ENCODE measurements around the gene STH.

STH gene

DNA sequence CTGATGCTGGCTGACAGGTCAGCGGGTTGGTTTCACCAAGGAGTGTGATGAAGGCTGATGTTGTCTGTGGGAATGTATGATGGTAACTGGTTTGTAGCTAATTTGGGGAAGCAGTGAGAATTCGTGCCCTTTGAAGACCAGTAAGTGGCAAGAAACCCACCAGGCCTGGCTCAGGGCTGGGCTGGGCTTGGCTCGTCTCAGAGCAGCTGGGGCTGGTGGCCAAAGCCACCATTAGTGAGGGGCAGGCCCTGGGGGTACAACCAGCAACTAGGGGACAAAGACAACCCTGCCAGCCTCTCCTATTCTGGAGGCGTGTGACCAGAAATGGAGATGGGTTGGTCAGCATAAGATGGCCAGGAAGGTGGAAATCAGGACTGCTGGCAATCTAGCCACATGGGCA lies 13.0 kb upstream of the STH start:
- TF ChIP-seq ISL1 (CRISPR knock-in tag; IDR thresholded peaks at IDR 0.05) (no peak), ESRRG (CRISPR knock-in tag; IDR thresholded peaks at IDR 0.05) (no peak), TOX (CRISPR knock-in tag; IDR thresholded peaks at IDR 0.05; ENCODE audit: borderline replicate concordance) (no peak), GLIS3 (CRISPR knock-in tag; IDR thresholded peaks at IDR 0.05) (no peak), ZFP3 (CRISPR knock-in tag; IDR thresholded peaks at IDR 0.05) (no peak), TCF4 (CRISPR knock-in tag; IDR thresholded peaks at IDR 0.05; ENCODE audit: borderline replicate concordance) (no peak), PPARA (CRISPR knock-in tag; IDR thresholded peaks at IDR 0.05; ENCODE audit: borderline replicate concordance) (no peak), SNAI2 (CRISPR knock-in tag; IDR thresholded peaks at IDR 0.05) (no peak), ZNF8 (CRISPR knock-in tag; IDR thresholded peaks at IDR 0.05) (no peak), OSR1 (CRISPR knock-in tag; IDR thresholded peaks at IDR 0.05) (no peak)
- TF ChIP-seq, protein P1, sequence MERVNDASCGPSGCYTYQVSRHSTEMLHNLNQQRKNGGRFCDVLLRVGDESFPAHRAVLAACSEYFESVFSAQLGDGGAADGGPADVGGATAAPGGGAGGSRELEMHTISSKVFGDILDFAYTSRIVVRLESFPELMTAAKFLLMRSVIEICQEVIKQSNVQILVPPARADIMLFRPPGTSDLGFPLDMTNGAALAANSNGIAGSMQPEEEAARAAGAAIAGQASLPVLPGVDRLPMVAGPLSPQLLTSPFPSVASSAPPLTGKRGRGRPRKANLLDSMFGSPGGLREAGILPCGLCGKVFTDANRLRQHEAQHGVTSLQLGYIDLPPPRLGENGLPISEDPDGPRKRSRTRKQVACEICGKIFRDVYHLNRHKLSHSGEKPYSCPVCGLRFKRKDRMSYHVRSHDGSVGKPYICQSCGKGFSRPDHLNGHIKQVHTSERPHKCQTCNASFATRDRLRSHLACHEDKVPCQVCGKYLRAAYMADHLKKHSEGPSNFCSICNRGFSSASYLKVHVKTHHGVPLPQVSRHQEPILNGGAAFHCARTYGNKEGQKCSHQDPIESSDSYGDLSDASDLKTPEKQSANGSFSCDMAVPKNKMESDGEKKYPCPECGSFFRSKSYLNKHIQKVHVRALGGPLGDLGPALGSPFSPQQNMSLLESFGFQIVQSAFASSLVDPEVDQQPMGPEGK (CRISPR knock-in tag; IDR thresholded peaks at IDR 0.05; ENCODE audit: borderline replicate concordance) = no peak
- TF ChIP-seq, protein P2, sequence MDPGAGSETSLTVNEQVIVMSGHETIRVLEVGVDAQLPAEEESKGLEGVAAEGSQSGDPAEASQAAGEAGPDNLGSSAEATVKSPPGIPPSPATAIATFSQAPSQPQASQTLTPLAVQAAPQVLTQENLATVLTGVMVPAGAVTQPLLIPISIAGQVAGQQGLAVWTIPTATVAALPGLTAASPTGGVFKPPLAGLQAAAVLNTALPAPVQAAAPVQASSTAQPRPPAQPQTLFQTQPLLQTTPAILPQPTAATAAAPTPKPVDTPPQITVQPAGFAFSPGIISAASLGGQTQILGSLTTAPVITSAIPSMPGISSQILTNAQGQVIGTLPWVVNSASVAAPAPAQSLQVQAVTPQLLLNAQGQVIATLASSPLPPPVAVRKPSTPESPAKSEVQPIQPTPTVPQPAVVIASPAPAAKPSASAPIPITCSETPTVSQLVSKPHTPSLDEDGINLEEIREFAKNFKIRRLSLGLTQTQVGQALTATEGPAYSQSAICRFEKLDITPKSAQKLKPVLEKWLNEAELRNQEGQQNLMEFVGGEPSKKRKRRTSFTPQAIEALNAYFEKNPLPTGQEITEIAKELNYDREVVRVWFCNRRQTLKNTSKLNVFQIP (CRISPR knock-in tag; IDR thresholded peaks at IDR 0.05; ENCODE audit: borderline replicate concordance, low read depth) = no peak
- no peak for ATAC-seq

DNA sequence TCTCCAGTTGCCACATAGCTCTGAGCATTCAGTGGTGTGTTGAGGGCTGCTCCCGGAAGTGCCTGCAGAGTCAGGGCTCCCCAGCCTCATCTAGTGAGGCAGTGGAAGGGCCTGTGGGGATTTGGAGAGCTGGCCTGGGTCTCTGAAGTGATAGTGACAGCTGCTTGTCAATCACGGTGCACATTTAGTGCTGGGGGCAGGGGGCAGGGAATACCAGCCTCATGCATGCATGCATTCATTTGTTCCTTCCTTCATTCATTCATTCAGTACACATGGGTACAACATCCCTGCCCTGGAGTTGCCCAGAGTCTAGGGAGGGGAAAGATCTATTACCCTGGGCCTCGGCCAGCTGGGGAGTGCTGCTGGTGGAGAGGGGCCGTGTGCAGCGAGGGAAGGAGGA lies 11.3 kb upstream of the STH start:
- no peak for ATAC-seq

DNA sequence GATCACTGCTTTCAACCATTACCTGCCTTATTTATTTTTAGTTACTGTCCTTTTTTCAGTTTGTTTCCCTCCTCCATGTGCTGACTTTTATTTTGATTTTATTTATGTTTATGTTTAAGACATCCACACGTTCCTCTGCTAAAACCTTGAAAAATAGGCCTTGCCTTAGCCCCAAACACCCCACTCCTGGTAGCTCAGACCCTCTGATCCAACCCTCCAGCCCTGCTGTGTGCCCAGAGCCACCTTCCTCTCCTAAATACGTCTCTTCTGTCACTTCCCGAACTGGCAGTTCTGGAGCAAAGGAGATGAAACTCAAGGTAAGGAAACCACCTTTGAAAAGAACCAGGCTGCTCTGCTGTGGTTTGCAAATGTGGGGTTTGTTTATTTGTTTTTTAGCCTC lies 9.3 kb upstream of the STH start:
- no peak for ATAC-seq
- TF ChIP-seq GLIS3 (CRISPR knock-in tag; IDR thresholded peaks at IDR 0.05) (no peak), TOX (CRISPR knock-in tag; IDR thresholded peaks at IDR 0.05; ENCODE audit: borderline replicate concordance) (no peak), ZFP30 (CRISPR knock-in tag; IDR thresholded peaks at IDR 0.05) (no peak), ZFP3 (CRISPR knock-in tag; IDR thresholded peaks at IDR 0.05) (no peak), RARB (CRISPR knock-in tag; IDR thresholded peaks at IDR 0.05) (no peak), OSR1 (CRISPR knock-in tag; IDR thresholded peaks at IDR 0.05) (no peak), ZC3H10 (CRISPR knock-in tag; IDR thresholded peaks at IDR 0.05) (no peak), ARNTL (CRISPR knock-in tag; IDR thresholded peaks at IDR 0.05; ENCODE audit: borderline replicate concordance, low read depth) (no peak)
- TF ChIP-seq, protein P3, sequence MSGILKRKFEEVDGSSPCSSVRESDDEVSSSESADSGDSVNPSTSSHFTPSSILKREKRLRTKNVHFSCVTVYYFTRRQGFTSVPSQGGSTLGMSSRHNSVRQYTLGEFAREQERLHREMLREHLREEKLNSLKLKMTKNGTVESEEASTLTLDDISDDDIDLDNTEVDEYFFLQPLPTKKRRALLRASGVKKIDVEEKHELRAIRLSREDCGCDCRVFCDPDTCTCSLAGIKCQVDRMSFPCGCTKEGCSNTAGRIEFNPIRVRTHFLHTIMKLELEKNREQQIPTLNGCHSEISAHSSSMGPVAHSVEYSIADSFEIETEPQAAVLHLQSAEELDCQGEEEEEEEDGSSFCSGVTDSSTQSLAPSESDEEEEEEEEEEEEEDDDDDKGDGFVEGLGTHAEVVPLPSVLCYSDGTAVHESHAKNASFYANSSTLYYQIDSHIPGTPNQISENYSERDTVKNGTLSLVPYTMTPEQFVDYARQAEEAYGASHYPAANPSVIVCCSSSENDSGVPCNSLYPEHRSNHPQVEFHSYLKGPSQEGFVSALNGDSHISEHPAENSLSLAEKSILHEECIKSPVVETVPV (CRISPR knock-in tag; IDR thresholded peaks at IDR 0.05) = no peak
- TF ChIP-seq, protein P4, sequence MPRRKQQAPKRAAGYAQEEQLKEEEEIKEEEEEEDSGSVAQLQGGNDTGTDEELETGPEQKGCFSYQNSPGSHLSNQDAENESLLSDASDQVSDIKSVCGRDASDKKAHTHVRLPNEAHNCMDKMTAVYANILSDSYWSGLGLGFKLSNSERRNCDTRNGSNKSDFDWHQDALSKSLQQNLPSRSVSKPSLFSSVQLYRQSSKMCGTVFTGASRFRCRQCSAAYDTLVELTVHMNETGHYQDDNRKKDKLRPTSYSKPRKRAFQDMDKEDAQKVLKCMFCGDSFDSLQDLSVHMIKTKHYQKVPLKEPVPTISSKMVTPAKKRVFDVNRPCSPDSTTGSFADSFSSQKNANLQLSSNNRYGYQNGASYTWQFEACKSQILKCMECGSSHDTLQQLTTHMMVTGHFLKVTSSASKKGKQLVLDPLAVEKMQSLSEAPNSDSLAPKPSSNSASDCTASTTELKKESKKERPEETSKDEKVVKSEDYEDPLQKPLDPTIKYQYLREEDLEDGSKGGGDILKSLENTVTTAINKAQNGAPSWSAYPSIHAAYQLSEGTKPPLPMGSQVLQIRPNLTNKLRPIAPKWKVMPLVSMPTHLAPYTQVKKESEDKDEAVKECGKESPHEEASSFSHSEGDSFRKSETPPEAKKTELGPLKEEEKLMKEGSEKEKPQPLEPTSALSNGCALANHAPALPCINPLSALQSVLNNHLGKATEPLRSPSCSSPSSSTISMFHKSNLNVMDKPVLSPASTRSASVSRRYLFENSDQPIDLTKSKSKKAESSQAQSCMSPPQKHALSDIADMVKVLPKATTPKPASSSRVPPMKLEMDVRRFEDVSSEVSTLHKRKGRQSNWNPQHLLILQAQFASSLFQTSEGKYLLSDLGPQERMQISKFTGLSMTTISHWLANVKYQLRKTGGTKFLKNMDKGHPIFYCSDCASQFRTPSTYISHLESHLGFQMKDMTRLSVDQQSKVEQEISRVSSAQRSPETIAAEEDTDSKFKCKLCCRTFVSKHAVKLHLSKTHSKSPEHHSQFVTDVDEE (CRISPR knock-in tag; IDR thresholded peaks at IDR 0.05) = no peak

More for the DNA sequence above, 11.3 kb upstream of the STH start:
- no peak for TF ChIP-seq RARB (CRISPR knock-in tag; IDR thresholded peaks at IDR 0.05)
- TF ChIP-seq, protein P4 (CRISPR knock-in tag; IDR thresholded peaks at IDR 0.05) = no peak
- TF ChIP-seq ZFP3 (CRISPR knock-in tag; IDR thresholded peaks at IDR 0.05) = no peak
- TF ChIP-seq ZNF8 (CRISPR knock-in tag; IDR thresholded peaks at IDR 0.05) = no peak
- no peak for TF ChIP-seq ZC3H10 (CRISPR knock-in tag; IDR thresholded peaks at IDR 0.05)
- no peak for TF ChIP-seq ESRRG (CRISPR knock-in tag; IDR thresholded peaks at IDR 0.05)
- TF ChIP-seq, protein P5, sequence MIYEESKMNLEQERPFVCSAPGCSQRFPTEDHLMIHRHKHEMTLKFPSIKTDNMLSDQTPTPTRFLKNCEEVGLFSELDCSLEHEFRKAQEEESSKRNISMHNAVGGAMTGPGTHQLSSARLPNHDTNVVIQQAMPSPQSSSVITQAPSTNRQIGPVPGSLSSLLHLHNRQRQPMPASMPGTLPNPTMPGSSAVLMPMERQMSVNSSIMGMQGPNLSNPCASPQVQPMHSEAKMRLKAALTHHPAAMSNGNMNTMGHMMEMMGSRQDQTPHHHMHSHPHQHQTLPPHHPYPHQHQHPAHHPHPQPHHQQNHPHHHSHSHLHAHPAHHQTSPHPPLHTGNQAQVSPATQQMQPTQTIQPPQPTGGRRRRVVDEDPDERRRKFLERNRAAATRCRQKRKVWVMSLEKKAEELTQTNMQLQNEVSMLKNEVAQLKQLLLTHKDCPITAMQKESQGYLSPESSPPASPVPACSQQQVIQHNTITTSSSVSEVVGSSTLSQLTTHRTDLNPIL (CRISPR knock-in tag; IDR thresholded peaks at IDR 0.05; ENCODE audit: low read depth) = no peak
- TF ChIP-seq, protein P3 (CRISPR knock-in tag; IDR thresholded peaks at IDR 0.05) = no peak
- TF ChIP-seq ZFP30 (CRISPR knock-in tag; IDR thresholded peaks at IDR 0.05) = no peak
- no peak for TF ChIP-seq OSR1 (CRISPR knock-in tag; IDR thresholded peaks at IDR 0.05)
- no peak for TF ChIP-seq SNAI2 (CRISPR knock-in tag; IDR thresholded peaks at IDR 0.05)
